ENCODE data around the gene CFAP210. TPM values are rescaled to one million over a fixed set of nuclear protein-coding genes. Genes with fewer than 3 reads are reported as not detected.

CFAP210 gene
- total RNA-seq = not detected in 2 replicates

GRCh38 chr2:169694113-169694893 is at the start of gene CFAP210, which contains the start of gene PHOSPHO2:
CFAP210 (minus strand) TSS chr2:169694405; CDS start chr2:169694327, 78 bp downstream.
PHOSPHO2 (plus strand) TSS chr2:169694469; CDS start chr2:169700972, 6,503 bp downstream.
- DNase-seq (ENCODE audit: low read depth) = peak; percentile 97
- TF ChIP-seq CTCF (IDR thresholded peaks at IDR 0.05; ENCODE audit: insufficient read depth, low read depth, low read length) = no peak
- peak within 1 kb of the TSS; percentile 87 for H3K4me3 ChIP-seq (ENCODE audit: low read depth, low read length)

GRCh38 chr2:169743549-169743948 is 49.3 kb upstream of the CFAP210 start:
- no peak for TF ChIP-seq CTCF (IDR thresholded peaks at IDR 0.05; ENCODE audit: insufficient read depth, low read depth, low read length)
- peak; percentile 8 for DNase-seq (ENCODE audit: low read depth)
- no peak overlapping the region for H3K4me3 ChIP-seq (ENCODE audit: low read depth, low read length)

- no peak for DNase-seq (ENCODE audit: low read depth)
- H3K4me3 ChIP-seq (ENCODE audit: low read depth, low read length) = no peak overlapping the region
- no peak for TF ChIP-seq CTCF (IDR thresholded peaks at IDR 0.05; ENCODE audit: insufficient read depth, low read depth, low read length)
These were observed 45.1 kb upstream of the CFAP210 start for GRCh38 chr2:169739351-169739750.

GRCh38 chr2:169738566-169739229 is 44.5 kb upstream of the CFAP210 start:
- no peak for DNase-seq (ENCODE audit: low read depth)
- H3K4me3 ChIP-seq (ENCODE audit: low read depth, low read length) = no peak overlapping the region
- TF ChIP-seq CTCF (IDR thresholded peaks at IDR 0.05; ENCODE audit: insufficient read depth, low read depth, low read length) = no peak

GRCh38 chr2:169736902-169737301 is 42.7 kb upstream of the CFAP210 start:
- H3K4me3 ChIP-seq (ENCODE audit: low read depth, low read length) = no peak overlapping the region
- DNase-seq (ENCODE audit: low read depth) = peak; percentile 49
- TF ChIP-seq CTCF (IDR thresholded peaks at IDR 0.05; ENCODE audit: insufficient read depth, low read depth, low read length) = no peak

GRCh38 chr2:169735623-169736022 is 41.4 kb upstream of the CFAP210 start:
- no peak for TF ChIP-seq CTCF (IDR thresholded peaks at IDR 0.05; ENCODE audit: insufficient read depth, low read depth, low read length)
- no peak overlapping the region for H3K4me3 ChIP-seq (ENCODE audit: low read depth, low read length)
- no peak for DNase-seq (ENCODE audit: low read depth)

All from fibroblast of villous mesenchyme (primary cell).